ENCODE results near the gene PTGER1.

- TF ChIP-seq ZC3H10 (CRISPR knock-in tag; IDR thresholded peaks at IDR 0.05) (no peak), ZFP3 (CRISPR knock-in tag; IDR thresholded peaks at IDR 0.05) (no peak), TCF4 (CRISPR knock-in tag; IDR thresholded peaks at IDR 0.05; ENCODE audit: borderline replicate concordance) (no peak), OSR1 (CRISPR knock-in tag; IDR thresholded peaks at IDR 0.05) (no peak), POU6F1 (CRISPR knock-in tag; IDR thresholded peaks at IDR 0.05; ENCODE audit: borderline replicate concordance, low read depth) (no peak), RARB (CRISPR knock-in tag; IDR thresholded peaks at IDR 0.05) (no peak), ZNF70 (CRISPR knock-in tag; IDR thresholded peaks at IDR 0.05) (no peak)
Observed at GRCh38 chr19:14517446-14517839, 42.3 kb upstream of the PTGER1 start.

Measured in SK-N-SH treated with all-trans-retinoic acid at 6 μM for 48 hours (cell line).